SK-N-SH (cell line): ENCODE measurements around the gene CDC6. TPM values are rescaled to one million over a fixed set of nuclear protein-coding genes. Genes with fewer than 3 reads are reported as not detected.

Source experiments
- CHD2 ChIP-seq: fragments of 150-350 bp; IDR thresholded peaks from 2 replicates; pipeline ENCODE4 v1.6.1; 2018; ENCODE audit warnings: low read length; ENCODE audit not compliant: partially characterized antibody
- ELF1 ChIP-seq: IDR thresholded peaks from 2 replicates; pipeline ENCODE4 v1.4.0; 2012
- EP300 ChIP-seq, 2 experiments: IDR thresholded peaks; 2 replicates each; pipeline versions ENCODE4 v1.4.0 to v1.6.1; 2012; ENCODE audit warnings: borderline replicate concordance in 1 of 2, low read depth in 1 of 2, low read length in 1 of 2
- EZH2phosphoT487 ChIP-seq: fragments of 200-600 bp; sonication (generic); IDR thresholded peaks from 2 replicates; pipeline ENCODE4 v1.6.1; 2017; ENCODE audit warnings: low read depth, mixed run types, mild to moderate bottlenecking, antibody characterized with exemption, moderate library complexity, borderline replicate concordance
- FOSL2 ChIP-seq: IDR thresholded peaks from 2 replicates; pipeline ENCODE4 v1.4.0; 2012; ENCODE audit warnings: low read depth, mild to moderate bottlenecking, moderate library complexity, borderline replicate concordance
- FOXJ3 ChIP-seq: sonication (generic); formaldehyde crosslinking; IDR thresholded peaks from 2 replicates; pipeline ENCODE4 v1.5.1; 2020; ENCODE audit warnings: mild to moderate bottlenecking, missing genetic modification reagents
- FOXM1 ChIP-seq: IDR thresholded peaks from 2 replicates; pipeline ENCODE4 v1.4.0; 2012; ENCODE audit warnings: low read depth, mild to moderate bottlenecking
- GABPA ChIP-seq: IDR thresholded peaks from 2 replicates; pipeline ENCODE4 v1.4.0; 2012; ENCODE audit warnings: low read depth, mild to moderate bottlenecking
- GATA2 ChIP-seq: sonication (generic); formaldehyde crosslinking; IDR thresholded peaks from 2 replicates; pipeline ENCODE4 v1.5.0; 2020; ENCODE audit warnings: mild to moderate bottlenecking, missing genetic modification reagents
- JUND ChIP-seq: IDR thresholded peaks from 2 replicates; pipeline ENCODE4 v1.4.0; 2012
- MEF2A ChIP-seq: IDR thresholded peaks from 2 replicates; pipeline ENCODE4 v1.4.0; 2012; ENCODE audit warnings: low read depth, borderline replicate concordance
- MXI1 ChIP-seq: IDR thresholded peaks from 2 replicates; pipeline ENCODE4 v1.6.1; 2012; ENCODE audit warnings: mild to moderate bottlenecking, low read depth, low read length, improper control_type of control experiment
- NFIC ChIP-seq: IDR thresholded peaks from 2 replicates; pipeline ENCODE4 v1.4.0; 2012; ENCODE audit warnings: borderline replicate concordance
- NRF1 ChIP-seq: IDR thresholded peaks from 2 replicates; pipeline ENCODE4 v1.6.1; 2012; ENCODE audit warnings: low read depth, mild to moderate bottlenecking, low read length
- POLR2AphosphoS5 ChIP-seq: IDR thresholded peaks from 2 replicates; pipeline ENCODE4 v1.6.1; 2012; ENCODE audit warnings: low read depth, low read length
- RAD21 ChIP-seq: IDR thresholded peaks from 2 replicates; pipeline ENCODE4 v1.6.1; 2012; ENCODE audit warnings: mild to moderate bottlenecking, low read length
- RCOR1 ChIP-seq: fragments of 150-350 bp; IDR thresholded peaks from 2 replicates; pipeline ENCODE4 v1.6.1; 2017; ENCODE audit warnings: antibody characterized with exemption, low read length
- RXRA ChIP-seq: IDR thresholded peaks from 2 replicates; pipeline ENCODE4 v1.4.0; 2012; ENCODE audit warnings: low read depth, mild to moderate bottlenecking, borderline replicate concordance
- SIN3A ChIP-seq: IDR thresholded peaks from 2 replicates; pipeline ENCODE4 v1.6.1; 2012; ENCODE audit warnings: low read depth, mild to moderate bottlenecking, low read length, moderate library complexity, borderline replicate concordance
- SMC3 ChIP-seq: IDR thresholded peaks from 2 replicates; pipeline ENCODE4 v1.6.1; 2012; ENCODE audit warnings: low read depth, low read length, improper control_type of control experiment
- TAF1 ChIP-seq: IDR thresholded peaks from 2 replicates; pipeline ENCODE4 v1.6.1; 2012; ENCODE audit warnings: low read depth, mild to moderate bottlenecking, low read length, moderate library complexity, borderline replicate concordance
- TCF12 ChIP-seq: IDR thresholded peaks from 2 replicates; pipeline ENCODE4 v1.4.0; 2012
- TEAD4 ChIP-seq: IDR thresholded peaks from 2 replicates; pipeline ENCODE4 v1.4.0; 2012; ENCODE audit warnings: mild to moderate bottlenecking, borderline replicate concordance; ENCODE audit not compliant: insufficient read depth
- YY1 ChIP-seq: IDR thresholded peaks from 2 replicates; pipeline ENCODE4 v1.4.0; 2012; ENCODE audit warnings: low read depth, mild to moderate bottlenecking
- polyA plus RNA-seq, 3 experiments: library from polyadenylated mRNA; depleted of rRNA; stranded (reverse); fragments of >200 nt; gene quantifications; 2 replicates each; pipeline ENCODE4 v1.2.3, GENCODE V29; 2012
- TF ChIP-seq, protein P1 (sequence below): IDR thresholded peaks from 2 replicates; pipeline ENCODE4 v1.6.1; 2012; ENCODE audit warnings: mild to moderate bottlenecking, low read depth, low read length, moderate library complexity
- TF ChIP-seq, protein P2 (sequence below): fragments of 150-350 bp; IDR thresholded peaks from 2 replicates; pipeline ENCODE4 v1.6.1; 2017; ENCODE audit warnings: antibody characterized with exemption, low read length, low read depth, borderline replicate concordance
- TF ChIP-seq, protein P3 (sequence below): IDR thresholded peaks from 2 replicates; pipeline ENCODE4 v1.4.0; 2012; ENCODE audit warnings: low read depth, borderline replicate concordance
- TF ChIP-seq, protein P4 (sequence below): IDR thresholded peaks from 2 replicates; pipeline ENCODE4; 2012
- TF ChIP-seq, protein P5 (sequence below): IDR thresholded peaks from 2 replicates; pipeline ENCODE4 v1.4.0; 2012; ENCODE audit warnings: low read depth

The CDC6 gene
- polyA plus RNA-seq, 1 of the 3 experiments (the other 2 are of a cell fraction): 12.7 TPM

DNA sequence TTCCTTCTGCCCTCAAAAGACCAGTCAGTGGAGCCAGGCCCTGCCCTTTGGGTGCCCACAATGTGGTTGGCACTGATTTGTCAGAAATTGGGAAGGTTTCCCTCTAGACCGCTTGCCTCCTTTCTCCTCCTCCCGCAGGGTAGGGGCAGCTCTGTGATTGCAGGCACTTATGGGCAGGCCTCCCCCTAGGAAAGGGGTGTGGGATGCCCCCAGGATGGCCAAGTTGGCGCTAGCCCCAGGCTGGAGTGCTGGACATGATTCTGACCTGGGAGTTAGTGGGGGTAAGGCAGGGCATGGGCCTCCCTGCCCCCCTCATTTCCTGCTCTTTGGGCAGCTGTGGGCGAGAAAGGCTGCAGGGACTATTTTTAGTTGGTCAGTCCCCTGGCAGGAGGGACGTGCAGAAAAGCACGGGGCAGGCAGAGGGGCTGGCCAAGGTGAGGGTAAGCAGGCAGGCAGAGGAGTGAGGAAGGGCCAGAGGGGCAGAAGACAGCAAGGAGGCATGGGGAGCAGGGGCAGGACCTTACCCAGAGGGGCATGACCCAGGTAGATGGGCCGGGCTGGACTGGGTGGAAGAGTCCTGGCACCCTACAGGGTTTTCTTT is 24.6 kb downstream of the CDC6 start (continued):
- TF ChIP-seq, protein P1, sequence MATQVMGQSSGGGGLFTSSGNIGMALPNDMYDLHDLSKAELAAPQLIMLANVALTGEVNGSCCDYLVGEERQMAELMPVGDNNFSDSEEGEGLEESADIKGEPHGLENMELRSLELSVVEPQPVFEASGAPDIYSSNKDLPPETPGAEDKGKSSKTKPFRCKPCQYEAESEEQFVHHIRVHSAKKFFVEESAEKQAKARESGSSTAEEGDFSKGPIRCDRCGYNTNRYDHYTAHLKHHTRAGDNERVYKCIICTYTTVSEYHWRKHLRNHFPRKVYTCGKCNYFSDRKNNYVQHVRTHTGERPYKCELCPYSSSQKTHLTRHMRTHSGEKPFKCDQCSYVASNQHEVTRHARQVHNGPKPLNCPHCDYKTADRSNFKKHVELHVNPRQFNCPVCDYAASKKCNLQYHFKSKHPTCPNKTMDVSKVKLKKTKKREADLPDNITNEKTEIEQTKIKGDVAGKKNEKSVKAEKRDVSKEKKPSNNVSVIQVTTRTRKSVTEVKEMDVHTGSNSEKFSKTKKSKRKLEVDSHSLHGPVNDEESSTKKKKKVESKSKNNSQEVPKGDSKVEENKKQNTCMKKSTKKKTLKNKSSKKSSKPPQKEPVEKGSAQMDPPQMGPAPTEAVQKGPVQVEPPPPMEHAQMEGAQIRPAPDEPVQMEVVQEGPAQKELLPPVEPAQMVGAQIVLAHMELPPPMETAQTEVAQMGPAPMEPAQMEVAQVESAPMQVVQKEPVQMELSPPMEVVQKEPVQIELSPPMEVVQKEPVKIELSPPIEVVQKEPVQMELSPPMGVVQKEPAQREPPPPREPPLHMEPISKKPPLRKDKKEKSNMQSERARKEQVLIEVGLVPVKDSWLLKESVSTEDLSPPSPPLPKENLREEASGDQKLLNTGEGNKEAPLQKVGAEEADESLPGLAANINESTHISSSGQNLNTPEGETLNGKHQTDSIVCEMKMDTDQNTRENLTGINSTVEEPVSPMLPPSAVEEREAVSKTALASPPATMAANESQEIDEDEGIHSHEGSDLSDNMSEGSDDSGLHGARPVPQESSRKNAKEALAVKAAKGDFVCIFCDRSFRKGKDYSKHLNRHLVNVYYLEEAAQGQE: peak; percentile 41; the same call in 1 of the 2 replicates
- TF ChIP-seq, protein P2, sequence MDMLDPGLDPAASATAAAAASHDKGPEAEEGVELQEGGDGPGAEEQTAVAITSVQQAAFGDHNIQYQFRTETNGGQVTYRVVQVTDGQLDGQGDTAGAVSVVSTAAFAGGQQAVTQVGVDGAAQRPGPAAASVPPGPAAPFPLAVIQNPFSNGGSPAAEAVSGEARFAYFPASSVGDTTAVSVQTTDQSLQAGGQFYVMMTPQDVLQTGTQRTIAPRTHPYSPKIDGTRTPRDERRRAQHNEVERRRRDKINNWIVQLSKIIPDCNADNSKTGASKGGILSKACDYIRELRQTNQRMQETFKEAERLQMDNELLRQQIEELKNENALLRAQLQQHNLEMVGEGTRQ: no peak
- no peak for TF ChIP-seq SIN3A
- TF ChIP-seq POLR2AphosphoS5: peak; percentile 46; the same call in 1 of the 2 replicates
- no peak for TF ChIP-seq TAF1
- TF ChIP-seq, protein P3, sequence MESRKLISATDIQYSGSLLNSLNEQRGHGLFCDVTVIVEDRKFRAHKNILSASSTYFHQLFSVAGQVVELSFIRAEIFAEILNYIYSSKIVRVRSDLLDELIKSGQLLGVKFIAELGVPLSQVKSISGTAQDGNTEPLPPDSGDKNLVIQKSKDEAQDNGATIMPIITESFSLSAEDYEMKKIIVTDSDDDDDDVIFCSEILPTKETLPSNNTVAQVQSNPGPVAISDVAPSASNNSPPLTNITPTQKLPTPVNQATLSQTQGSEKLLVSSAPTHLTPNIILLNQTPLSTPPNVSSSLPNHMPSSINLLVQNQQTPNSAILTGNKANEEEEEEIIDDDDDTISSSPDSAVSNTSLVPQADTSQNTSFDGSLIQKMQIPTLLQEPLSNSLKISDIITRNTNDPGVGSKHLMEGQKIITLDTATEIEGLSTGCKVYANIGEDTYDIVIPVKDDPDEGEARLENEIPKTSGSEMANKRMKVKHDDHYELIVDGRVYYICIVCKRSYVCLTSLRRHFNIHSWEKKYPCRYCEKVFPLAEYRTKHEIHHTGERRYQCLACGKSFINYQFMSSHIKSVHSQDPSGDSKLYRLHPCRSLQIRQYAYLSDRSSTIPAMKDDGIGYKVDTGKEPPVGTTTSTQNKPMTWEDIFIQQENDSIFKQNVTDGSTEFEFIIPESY: no peak
- TF ChIP-seq GABPA: no peak
- no peak for TF ChIP-seq RAD21
- TF ChIP-seq FOXJ3: no peak
- no peak for TF ChIP-seq YY1
- TF ChIP-seq CHD2: no peak
- no peak for TF ChIP-seq MXI1
- no peak for TF ChIP-seq ELF1
- TF ChIP-seq TEAD4: peak; percentile 50; the same call in 1 of the 2 replicates
- peak; percentile 83; the same call in 1 of the 2 replicates for TF ChIP-seq MEF2A
- TF ChIP-seq FOSL2: no peak
- TF ChIP-seq TCF12: peak; percentile 85
- peak; percentile 91 for TF ChIP-seq RXRA
- TF ChIP-seq, protein P4, sequence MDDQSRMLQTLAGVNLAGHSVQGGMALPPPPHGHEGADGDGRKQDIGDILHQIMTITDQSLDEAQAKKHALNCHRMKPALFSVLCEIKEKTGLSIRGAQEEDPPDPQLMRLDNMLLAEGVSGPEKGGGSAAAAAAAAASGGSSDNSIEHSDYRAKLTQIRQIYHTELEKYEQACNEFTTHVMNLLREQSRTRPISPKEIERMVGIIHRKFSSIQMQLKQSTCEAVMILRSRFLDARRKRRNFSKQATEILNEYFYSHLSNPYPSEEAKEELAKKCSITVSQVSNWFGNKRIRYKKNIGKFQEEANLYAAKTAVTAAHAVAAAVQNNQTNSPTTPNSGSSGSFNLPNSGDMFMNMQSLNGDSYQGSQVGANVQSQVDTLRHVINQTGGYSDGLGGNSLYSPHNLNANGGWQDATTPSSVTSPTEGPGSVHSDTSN: peak; percentile 58
- TF ChIP-seq EP300 (IDR thresholded peaks at IDR 0.05; ENCODE audit: borderline replicate concordance in 1 of 2, low read depth in 1 of 2, low read length in 1 of 2): peak; percentile 27 to 75; a peak in 2 of 4 replicates
- no peak for TF ChIP-seq SMC3
- peak; percentile 78 for TF ChIP-seq NFIC
- 0 out of 2 replicates have a peak, but pooled peaks have one; percentile 33 for TF ChIP-seq FOXM1
- no peak for TF ChIP-seq NRF1
- TF ChIP-seq RCOR1: no peak
- 0 out of 2 replicates have a peak, but pooled peaks have one; percentile 8 for TF ChIP-seq JUND
- no peak for TF ChIP-seq EZH2phosphoT487
- TF ChIP-seq, protein P5, sequence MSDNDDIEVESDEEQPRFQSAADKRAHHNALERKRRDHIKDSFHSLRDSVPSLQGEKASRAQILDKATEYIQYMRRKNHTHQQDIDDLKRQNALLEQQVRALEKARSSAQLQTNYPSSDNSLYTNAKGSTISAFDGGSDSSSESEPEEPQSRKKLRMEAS: peak; percentile 46; the same call in 1 of the 2 replicates
- TF ChIP-seq GATA2 (CRISPR knock-in tag): no peak
